Measurements from ENCODE around the gene GIPC1.

Gene GIPC1

DNA sequence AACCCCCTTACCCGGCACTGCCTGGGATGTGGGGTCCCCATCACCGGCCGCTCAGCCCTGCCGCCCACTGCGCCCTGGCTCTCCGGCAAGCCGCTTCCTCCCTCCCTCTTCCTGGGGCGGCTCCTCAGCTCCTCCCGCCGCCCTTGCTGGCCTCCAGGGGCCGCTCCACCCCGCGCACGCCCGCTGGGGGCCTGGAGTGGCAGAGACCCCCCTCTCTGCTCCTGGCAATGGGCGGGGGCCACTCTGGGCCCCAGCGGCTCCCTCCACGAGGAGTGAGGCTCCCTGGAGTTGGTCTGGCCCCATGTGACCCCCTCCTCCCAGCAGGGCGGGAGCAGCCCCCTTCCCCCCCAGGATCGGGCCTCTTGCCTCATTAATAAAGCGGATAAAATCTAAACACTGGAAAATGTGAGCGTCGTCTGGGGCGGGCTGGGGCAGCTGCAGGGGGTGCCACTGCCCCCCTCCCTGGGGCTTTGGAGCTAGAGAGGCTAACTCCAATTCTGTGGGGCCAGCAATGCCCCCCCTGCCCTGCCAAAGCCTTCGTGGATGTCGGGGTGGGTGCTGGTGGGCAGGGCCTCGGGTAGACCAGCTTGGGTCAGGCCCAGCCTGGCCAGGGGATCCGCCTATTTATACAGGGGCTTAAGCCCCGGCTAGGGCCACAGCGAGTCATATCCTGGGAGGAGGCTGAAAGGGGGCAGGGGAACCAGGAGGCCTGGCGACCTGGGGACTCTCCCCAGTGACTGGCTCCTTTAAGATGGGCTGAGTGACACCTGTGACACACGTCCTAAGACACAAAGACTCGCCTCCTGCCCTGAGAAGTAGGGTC lies 20.5 kb downstream of the GIPC1 start, which contains the start of gene PTGER1:
Gene PTGER1, minus strand, starts transcription at position 104 of the 823 bp plus-strand sequence. CDS start 1,034 bp downstream, outside the sequence.
- H3K4me1 ChIP-seq (ENCODE audit: low read depth, poor library complexity, severe bottlenecking), result no peaks in the 10 kb centered on the region
- no peak within 1 kb of the TSS for H3K4me3 ChIP-seq (IDR thresholded peaks at IDR 0.05; ENCODE audit: insufficient read depth, low read depth, low read length)
- H3K4me2 ChIP-seq, result no peak within 1 kb of the TSS
- H3K27ac ChIP-seq, result no peak within 1 kb of the TSS
- H3K9ac ChIP-seq, result no peak within 1 kb of the TSS
- H3K36me3 ChIP-seq (ENCODE audit: insufficient read depth), result no peaks in the 10 kb centered on the region
- H3K27me3 ChIP-seq (ENCODE audit: insufficient read depth, low read depth), result no peaks in the 10 kb centered on the region
- no peaks in the 10 kb centered on the region for H4K20me1 ChIP-seq (ENCODE audit: insufficient read depth)
- TF ChIP-seq, protein P1, sequence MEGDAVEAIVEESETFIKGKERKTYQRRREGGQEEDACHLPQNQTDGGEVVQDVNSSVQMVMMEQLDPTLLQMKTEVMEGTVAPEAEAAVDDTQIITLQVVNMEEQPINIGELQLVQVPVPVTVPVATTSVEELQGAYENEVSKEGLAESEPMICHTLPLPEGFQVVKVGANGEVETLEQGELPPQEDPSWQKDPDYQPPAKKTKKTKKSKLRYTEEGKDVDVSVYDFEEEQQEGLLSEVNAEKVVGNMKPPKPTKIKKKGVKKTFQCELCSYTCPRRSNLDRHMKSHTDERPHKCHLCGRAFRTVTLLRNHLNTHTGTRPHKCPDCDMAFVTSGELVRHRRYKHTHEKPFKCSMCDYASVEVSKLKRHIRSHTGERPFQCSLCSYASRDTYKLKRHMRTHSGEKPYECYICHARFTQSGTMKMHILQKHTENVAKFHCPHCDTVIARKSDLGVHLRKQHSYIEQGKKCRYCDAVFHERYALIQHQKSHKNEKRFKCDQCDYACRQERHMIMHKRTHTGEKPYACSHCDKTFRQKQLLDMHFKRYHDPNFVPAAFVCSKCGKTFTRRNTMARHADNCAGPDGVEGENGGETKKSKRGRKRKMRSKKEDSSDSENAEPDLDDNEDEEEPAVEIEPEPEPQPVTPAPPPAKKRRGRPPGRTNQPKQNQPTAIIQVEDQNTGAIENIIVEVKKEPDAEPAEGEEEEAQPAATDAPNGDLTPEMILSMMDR (conservative IDR thresholded peaks at IDR 0.05; ENCODE audit: low read depth, low read length), result no peak
- H2AFZ ChIP-seq (ENCODE audit: low read depth), result no peak within 1 kb of the TSS
- no peaks in the 10 kb centered on the region for H3K79me2 ChIP-seq (ENCODE audit: insufficient read depth, low read depth)

DNA sequence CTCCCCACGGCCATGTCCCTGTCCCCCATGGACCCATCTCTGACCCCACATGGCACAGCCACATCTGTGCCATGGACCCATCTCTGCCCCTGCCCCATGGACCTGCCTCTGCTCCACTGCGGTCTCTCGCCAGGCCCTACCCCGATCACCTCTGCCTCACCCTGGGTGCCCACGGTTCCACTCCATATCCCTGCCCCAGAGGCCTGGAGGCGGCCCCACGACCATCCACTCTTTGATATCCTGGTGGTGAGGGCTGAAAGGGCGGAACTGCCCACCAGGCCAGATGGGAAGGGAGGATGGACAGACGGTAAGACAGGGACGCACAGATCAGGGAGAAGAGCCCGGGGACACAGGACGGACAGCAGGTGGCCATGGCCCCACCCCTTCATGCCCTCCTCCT lies 21.1 kb downstream of the GIPC1 start:
- Histone ChIP-seq H3K4me2 (no peak overlapping the region), H3K9ac (no peak overlapping the region)

DNA sequence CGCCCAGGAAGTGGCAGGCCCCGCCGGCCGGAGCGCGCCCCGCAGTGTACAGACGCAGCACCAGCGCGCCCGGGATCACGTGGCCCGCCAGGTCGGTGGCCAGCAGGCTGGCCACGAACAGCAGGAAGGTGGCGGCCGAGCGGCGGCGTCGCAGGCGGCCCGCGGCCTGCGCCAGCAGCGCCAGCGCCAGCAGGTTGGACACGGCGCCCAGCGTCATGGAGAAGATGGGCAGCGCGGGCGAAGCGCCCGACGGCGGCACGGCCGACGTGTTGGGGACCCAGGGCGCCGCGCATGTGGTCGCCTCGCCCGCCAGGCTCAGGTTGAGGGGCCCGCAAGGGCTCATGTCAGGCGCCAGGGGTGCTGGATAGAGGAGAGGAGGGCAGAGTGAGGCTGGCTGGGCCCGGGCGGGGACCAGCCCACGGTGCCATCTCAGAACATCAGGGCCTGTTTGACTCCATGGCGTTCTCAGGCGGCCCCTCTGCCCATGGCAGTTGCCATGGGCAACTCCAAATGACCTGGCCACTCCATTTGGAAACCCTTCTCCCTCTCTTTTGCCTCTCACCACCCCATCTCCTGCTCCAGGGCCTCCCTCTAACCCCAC lies 21.8 kb downstream of the GIPC1 start:
- Histone ChIP-seq H3K36me3 (ENCODE audit: insufficient read depth) (no peaks in the 10 kb centered on the region), H3K4me2 (no peak overlapping the region)

More for the DNA sequence above, 21.1 kb downstream of the GIPC1 start:
- Histone ChIP-seq H3K4me1 (ENCODE audit: low read depth, poor library complexity, severe bottlenecking) (no peaks in the 10 kb centered on the region), H2AFZ (ENCODE audit: low read depth) (no peak overlapping the region), H3K27me3 (ENCODE audit: insufficient read depth, low read depth) (no peaks in the 10 kb centered on the region), H3K36me3 (ENCODE audit: insufficient read depth) (no peaks in the 10 kb centered on the region), H4K20me1 (ENCODE audit: insufficient read depth) (no peaks in the 10 kb centered on the region), H3K79me2 (ENCODE audit: insufficient read depth, low read depth) (no peaks in the 10 kb centered on the region), H3K27ac (no peak overlapping the region), H3K4me3 (IDR thresholded peaks at IDR 0.05; ENCODE audit: insufficient read depth, low read depth, low read length) (no peak overlapping the region)
- TF ChIP-seq, protein P1 (conservative IDR thresholded peaks at IDR 0.05; ENCODE audit: low read depth, low read length), result no peak

DNA sequence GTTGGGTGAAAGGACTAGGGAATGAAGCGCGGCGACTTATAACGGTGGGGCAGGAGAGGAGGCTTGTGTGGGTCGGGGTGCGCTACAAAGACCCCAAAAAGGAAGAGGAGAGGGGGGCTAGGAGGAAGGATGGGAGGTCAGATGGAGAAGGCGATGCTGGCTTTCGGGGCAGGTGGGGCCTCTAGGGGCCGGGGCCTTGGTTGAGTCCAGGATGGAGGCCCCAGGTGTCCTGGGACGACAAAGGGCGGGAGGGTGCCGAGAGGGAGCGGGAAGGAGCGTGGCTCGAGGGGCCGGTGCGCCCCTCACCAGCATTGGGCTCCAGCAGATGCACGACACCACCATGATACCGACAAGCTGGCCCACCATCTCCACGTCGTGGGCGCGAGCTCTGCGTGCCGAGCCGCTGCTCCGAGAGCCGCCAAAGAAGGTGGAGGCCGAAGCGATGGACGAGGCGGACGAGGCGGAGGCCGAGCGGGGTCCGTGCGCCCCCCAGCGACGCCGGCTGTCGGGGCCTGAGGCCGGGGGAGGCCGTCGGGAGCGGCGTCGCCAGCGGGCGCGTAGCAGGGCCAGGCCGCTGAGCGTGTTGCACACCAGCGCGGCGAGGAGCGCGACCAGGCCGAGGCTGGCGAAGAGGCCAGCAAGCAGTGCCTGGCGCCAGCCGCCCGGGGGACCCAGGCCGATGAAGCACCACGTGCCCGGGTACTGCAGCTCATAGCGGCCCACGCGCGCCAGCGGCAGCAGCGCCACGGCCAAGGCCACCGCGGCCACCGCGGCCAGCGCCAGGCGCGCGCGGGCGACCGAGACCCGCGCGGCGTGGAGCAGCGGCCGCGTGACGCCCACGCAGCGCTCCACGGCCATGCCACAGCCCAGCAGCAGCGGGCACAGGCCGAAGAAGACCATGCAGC lies 22.6 kb downstream of the GIPC1 start:
- H3K4me3 ChIP-seq (IDR thresholded peaks at IDR 0.05; ENCODE audit: insufficient read depth, low read depth, low read length), result no peak overlapping the region
- H3K9ac ChIP-seq, result no peak overlapping the region
- no peaks in the 10 kb centered on the region for H3K27me3 ChIP-seq (ENCODE audit: insufficient read depth, low read depth)
- H4K20me1 ChIP-seq (ENCODE audit: insufficient read depth), result no peaks in the 10 kb centered on the region
- TF ChIP-seq, protein P1 (conservative IDR thresholded peaks at IDR 0.05; ENCODE audit: low read depth, low read length), result no peak
- no peaks in the 10 kb centered on the region for H3K36me3 ChIP-seq (ENCODE audit: insufficient read depth)
- H2AFZ ChIP-seq (ENCODE audit: low read depth), result no peak overlapping the region
- H3K4me2 ChIP-seq, result no peak overlapping the region
- H3K79me2 ChIP-seq (ENCODE audit: insufficient read depth, low read depth), result no peaks in the 10 kb centered on the region
- no peaks in the 10 kb centered on the region for H3K4me1 ChIP-seq (ENCODE audit: low read depth, poor library complexity, severe bottlenecking)
- no peak overlapping the region for H3K27ac ChIP-seq

More for the DNA sequence above, 21.8 kb downstream of the GIPC1 start:
- Histone ChIP-seq H3K4me3 (IDR thresholded peaks at IDR 0.05; ENCODE audit: insufficient read depth, low read depth, low read length) (no peak overlapping the region), H4K20me1 (ENCODE audit: insufficient read depth) (no peaks in the 10 kb centered on the region), H3K27ac (no peak overlapping the region), H3K79me2 (ENCODE audit: insufficient read depth, low read depth) (no peaks in the 10 kb centered on the region), H3K27me3 (ENCODE audit: insufficient read depth, low read depth) (no peaks in the 10 kb centered on the region), H3K9ac (no peak overlapping the region), H3K4me1 (ENCODE audit: low read depth, poor library complexity, severe bottlenecking) (no peaks in the 10 kb centered on the region), H2AFZ (ENCODE audit: low read depth) (no peak overlapping the region)
- TF ChIP-seq, protein P1 (conservative IDR thresholded peaks at IDR 0.05; ENCODE audit: low read depth, low read length), result no peak
